ENCODE data around the gene HNRNPC.
"Not testable (repeated sequence)": the region's sequence is repeated elsewhere in the genome, so short reads cannot be mapped to it uniquely, and the experiment has no call there.

Gene HNRNPC

GRCh38 chr14:21269252-21270046 is at the start of gene HNRNPC:
Gene HNRNPC, minus strand, starts transcription at chr14:21269442. Its CDS starts 35,249 bp downstream, at chr14:21234193.
- peak; percentile 100 for DNase-seq

GRCh38 chr14:21317398-21317797 is 48.2 kb upstream of the HNRNPC start:
- DNase-seq: no peak

GRCh38 chr14:21313512-21313911 is 44.3 kb upstream of the HNRNPC start:
- DNase-seq: no peak

DNA sequence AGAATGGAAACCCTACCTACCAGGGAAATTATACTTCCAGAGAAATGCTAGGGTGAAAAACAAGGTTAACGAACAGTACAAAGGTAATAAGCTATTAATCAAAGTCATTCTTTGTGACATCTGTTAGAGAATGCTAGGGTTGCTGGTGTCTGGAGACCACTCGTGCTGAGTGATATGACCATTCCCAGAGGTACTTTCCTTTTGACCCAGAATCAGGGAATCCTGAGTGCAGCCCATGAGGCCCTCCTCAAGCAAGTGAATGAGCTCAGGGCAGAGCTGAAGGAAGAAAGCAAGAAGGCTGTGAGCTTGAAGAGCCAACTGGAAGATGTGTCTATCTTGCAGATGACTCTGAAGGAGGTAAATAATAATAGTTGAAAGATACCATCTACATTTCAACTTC is 42.4 kb upstream of the HNRNPC start:
- no peak for DNase-seq

- no peak for DNase-seq
Observed at GRCh38 chr14:21309956-21310355, 40.7 kb upstream of the HNRNPC start.

GRCh38 chr14:21309238-21309636 is 40.0 kb upstream of the HNRNPC start:
- DNase-seq: no peak

GRCh38 chr14:21308479-21309237 is 39.4 kb upstream of the HNRNPC start:
- DNase-seq: peak; percentile 92

GRCh38 chr14:21308132-21308478 is 38.9 kb upstream of the HNRNPC start:
- no peak for DNase-seq

- no peak for DNase-seq
Observed at GRCh38 chr14:21307637-21308036, 38.4 kb upstream of the HNRNPC start.

- DNase-seq: not testable (repeated sequence)
Observed at GRCh38 chr14:21302836-21303140, 33.5 kb upstream of the HNRNPC start.

GRCh38 chr14:21302013-21302835 is 33.0 kb upstream of the HNRNPC start:
- DNase-seq: no peak

DNA sequence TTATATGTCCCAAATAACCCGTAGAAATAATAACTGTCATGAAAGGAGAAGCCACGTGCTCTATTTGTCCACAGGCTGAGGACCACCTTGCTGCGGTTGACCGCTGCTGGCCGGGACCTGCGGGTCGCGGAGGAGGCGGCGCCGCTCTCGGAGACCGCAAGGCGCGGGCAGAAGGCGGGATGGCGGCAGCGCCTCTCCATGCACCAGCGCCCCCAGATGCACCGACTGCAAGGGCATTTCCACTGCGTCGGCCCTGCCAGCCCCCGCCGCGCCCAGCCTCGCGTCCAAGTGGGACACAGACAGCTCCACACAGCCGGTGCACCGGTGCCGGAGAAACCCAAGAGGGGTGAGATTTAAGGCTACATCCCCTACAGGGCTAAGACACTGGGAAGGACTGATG is 31.6 kb upstream of the HNRNPC start:
- DNase-seq: no peak

DNA sequence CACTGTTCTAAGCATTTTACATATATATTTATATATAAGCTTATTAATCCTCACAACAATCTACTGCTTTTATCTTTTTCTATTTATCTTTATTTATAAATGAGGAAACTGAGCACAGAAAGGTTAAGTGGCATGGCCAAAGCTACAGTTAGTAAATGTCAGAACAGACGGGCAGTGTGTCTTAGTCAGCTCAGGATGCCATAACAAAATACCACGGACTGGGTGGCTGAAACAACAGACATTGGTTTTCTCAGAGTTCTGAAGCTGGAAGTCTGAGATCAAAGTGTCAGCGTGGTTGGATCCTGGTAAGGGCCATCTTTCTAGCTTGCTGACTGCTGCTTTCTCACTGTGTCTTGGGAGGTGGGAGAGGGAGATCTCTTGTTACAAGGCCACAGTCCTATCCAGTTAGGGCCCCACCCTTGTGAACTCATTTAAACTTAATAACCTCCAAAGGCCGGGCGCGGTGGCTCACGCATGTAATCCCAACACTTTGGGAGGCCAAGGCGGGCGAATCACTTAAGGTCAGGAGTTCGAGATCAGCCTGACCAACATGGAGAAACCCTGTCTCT is 30.4 kb upstream of the HNRNPC start:
- DNase-seq: no peak

DNA sequence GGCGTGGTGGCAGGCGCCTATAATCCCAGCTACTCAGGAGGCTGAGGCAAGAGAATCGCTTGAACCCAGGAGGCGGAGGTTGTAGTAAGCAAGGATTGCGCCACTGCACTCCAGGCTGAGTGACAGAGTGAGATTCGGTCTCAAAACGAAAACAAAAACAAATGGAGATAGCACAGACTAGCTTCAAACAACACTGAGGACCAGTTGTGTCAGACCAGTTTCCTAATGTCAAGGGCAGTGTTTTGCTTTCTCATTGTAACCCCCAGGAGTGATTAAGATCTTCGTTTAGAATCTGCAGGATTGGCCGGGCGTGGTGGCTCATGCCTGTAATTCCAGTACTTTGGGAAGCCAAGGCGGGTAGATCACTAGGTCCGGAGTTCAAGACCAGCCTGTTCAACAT is 29.1 kb upstream of the HNRNPC start:
- DNase-seq: no peak

- not testable (repeated sequence) for DNase-seq
Observed at GRCh38 chr14:21294026-21294425, 24.8 kb upstream of the HNRNPC start.

DNA sequence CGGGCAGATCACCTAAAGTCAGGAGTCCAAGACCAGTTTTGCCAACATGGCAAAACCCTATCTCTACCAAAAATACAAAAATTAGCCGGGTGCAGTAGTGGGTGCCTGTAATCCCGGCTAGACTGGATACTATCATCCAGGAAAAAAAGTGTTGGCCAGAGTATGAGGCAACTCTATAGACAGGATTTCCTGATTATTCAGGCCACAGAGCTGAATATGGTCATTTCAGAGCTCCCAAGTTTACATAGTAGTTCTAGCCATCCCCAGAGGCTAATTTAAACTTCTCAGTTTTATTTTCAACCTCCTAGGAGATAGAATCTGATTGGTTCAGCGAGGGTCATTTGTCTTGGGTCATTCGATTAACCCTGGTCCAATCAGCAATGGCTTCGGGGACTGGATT is 17.9 kb upstream of the HNRNPC start:
- DNase-seq: no peak

DNA sequence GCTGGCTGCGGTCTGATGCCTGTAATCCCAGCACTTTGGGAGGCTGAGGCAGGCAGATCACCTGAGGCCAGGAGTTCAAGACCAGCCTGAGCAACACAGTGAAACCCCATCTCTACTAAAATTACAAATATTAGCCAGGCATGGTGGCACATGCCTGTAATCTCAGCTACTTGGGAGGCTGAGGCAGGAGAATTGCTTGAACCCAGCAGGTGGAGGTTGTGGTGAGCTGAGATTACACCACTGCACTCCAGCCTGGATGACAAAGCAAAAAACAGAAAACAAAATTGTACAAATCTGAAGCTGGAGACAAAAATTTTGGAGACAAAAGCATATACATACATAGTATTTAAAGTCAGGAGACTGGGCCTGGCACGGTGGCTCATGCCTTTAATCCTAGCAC is 17.3 kb upstream of the HNRNPC start:
- not testable (repeated sequence) for DNase-seq

DNA sequence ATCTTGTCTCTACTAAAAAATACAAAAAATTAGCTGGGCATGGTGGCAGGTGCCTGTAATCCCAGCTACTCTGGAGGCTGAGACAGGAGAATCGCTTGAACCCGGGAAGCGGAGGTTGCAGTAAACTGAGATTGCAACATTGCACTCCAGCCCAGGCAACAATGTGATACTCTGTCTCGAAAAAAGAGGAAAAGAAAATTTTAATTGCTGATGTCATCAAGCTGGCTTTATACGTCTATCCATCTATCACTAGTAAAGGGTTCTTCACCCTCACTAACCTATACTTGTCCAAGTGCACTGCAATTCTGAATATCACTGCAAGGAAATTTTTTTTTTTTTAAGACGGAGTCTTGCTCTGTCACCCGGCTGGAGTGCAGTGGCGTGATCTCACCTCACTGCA is 12.7 kb upstream of the HNRNPC start:
- not testable (repeated sequence) for DNase-seq

DNA sequence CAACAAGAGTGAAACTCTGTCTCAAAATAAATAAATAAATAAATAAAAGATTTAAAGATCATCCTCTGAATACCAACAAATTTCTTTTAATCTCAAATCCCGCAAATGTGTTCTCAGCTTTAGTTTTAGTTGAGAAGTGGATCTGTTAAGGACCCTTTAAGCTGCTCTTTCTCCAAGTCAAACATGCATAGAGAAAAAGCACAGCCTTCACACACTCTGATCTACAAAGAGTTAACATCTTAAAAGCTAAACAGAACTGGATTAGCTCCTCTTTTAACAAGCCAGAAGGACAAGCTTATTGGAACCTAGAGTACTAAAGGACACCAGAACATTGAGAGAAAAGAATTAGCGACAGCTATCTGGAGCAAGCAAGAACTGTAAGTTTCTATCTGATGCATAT is 10.5 kb upstream of the HNRNPC start, which contains the start of gene RPGRIP1:
TSS of gene RPGRIP1 (plus strand) at position 301 of the 400 bp plus-strand sequence. CDS start 7,894 bp downstream, outside the sequence.
- no peak for DNase-seq

DNA sequence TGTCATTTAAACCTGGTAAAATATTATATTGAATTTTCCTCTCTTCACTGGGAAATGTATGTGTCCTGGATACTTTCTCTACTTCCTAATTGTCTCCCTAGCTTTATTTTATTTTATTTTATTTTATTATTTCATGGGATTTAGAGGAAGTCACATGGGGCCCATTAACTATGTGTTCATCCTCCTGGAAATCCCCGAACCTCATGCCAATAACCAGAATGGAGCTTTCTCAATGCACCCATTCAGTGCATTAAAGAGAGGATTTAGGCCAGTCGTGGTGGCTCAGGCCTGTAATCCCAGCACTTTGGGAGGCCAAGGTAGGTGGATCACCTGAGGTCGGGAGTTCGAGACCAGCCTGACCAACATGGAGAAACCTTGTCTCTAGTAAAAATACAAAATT is 9.4 kb upstream of the HNRNPC start:
- no peak for DNase-seq

GRCh38 chr14:21275261-21275858 is 6.1 kb upstream of the HNRNPC start:
- no peak for DNase-seq

- DNase-seq: not testable (repeated sequence)
Observed at GRCh38 chr14:21272661-21273060, 3.4 kb upstream of the HNRNPC start.
